Breast epithelium (tissue), 4 donors: ENCODE data around the gene NNMT. TPM values are rescaled to one million over a fixed set of nuclear protein-coding genes. Genes with fewer than 3 reads are reported as not detected.

Experiments used
- DNase-seq, 2 donors: peaks; one replicate each; pipeline ENCODE4 v3.0.0-alpha.2; 2019; ENCODE audit warnings: low spot score in 2 of 2
- H3K27ac ChIP-seq, 2 donors: fragments of 200-600 bp; sonication (generic) in 1 of 2; one replicate each; pipeline ENCODE4 v1.5.1; 2016 to 2019; ENCODE audit warnings: mild to moderate bottlenecking in 1 of 2
- H3K27me3 ChIP-seq, 2 donors: fragments of 200-600 bp; sonication (generic) in 1 of 2; one replicate each; pipeline versions ENCODE4 v1.5.1 to v1.6.0; 2017 to 2019; ENCODE audit warnings: control low read depth in 1 of 2, mild to moderate bottlenecking in 1 of 2
- H3K36me3 ChIP-seq: fragments of 200-600 bp; one replicate; pipeline ENCODE4 v1.5.1; 2019
- H3K4me1 ChIP-seq, 2 donors: fragments of 200-600 bp; sonication (generic); one replicate each; pipeline ENCODE4 v1.5.1; 2016 to 2019; ENCODE audit warnings: control low read depth in 1 of 2
- H3K4me3 ChIP-seq, 3 donors: fragments of 200-600 bp; sonication (generic); 1 replicate in 2 of 3; 2 replicates in 1 of 3; pipeline ENCODE4 v1.5.1; 2016 to 2019; ENCODE audit warnings: mild to moderate bottlenecking in 3 of 3, moderate library complexity in 2 of 3
- H3K9me3 ChIP-seq, 2 donors: fragments of 200-600 bp; sonication (generic) in 1 of 2; one replicate each; pipeline ENCODE4 v1.5.1; 2016 to 2019; ENCODE audit warnings: control low read depth in 1 of 2
- CTCF ChIP-seq, 3 donors: fragments of 450-650 bp; IDR thresholded peaks; one replicate each; pipeline ENCODE4 v1.5.1; 2016 to 2017; ENCODE audit warnings: antibody characterized with exemption in 3 of 3, mild to moderate bottlenecking in 3 of 3, moderate library complexity in 3 of 3
- POLR2A ChIP-seq: fragments of 450-650 bp; IDR thresholded peaks from one replicate; pipeline ENCODE4 v1.6.1; 2016; ENCODE audit warnings: antibody characterized with exemption, mild to moderate bottlenecking, moderate library complexity
- POLR2AphosphoS5 ChIP-seq, 3 donors: sonication (generic); formaldehyde crosslinking; IDR thresholded peaks; one replicate each; pipeline ENCODE4 v1.6.1; 2017; ENCODE audit warnings: antibody characterized with exemption in 3 of 3
- intact Hi-C: fragments of 100-400 bp; cut with DNase I; formaldehyde crosslinking; loops from one replicate; pipeline ENCODE4 v1.15.1; 2023; ENCODE audit warnings: low total_unique reads
- total RNA-seq, 3 donors: library from RNA; depleted of rRNA; stranded (reverse); fragments of >200 nt; gene quantifications; one replicate each; pipeline ENCODE4 v1.1.0, GENCODE V29; 2016

The NNMT gene
- total RNA-seq, 3 donors from 2014 or later: 987 to 2,750 (median 1,078) TPM

- peak overlapping the region; percentile 82 to 93 for H3K27ac ChIP-seq
- no peaks in the 10 kb centered on the region for H3K27me3 ChIP-seq
- peaks cover 7% of the 10 kb centered on the region for H3K36me3 ChIP-seq
- intact Hi-C loops: no loop called here
- no peak for TF ChIP-seq POLR2A
- peak; percentile 60 to 85 (median 70) for TF ChIP-seq POLR2AphosphoS5 (IDR thresholded peaks at IDR 0.05)
- H3K9me3 ChIP-seq: no peaks in the 10 kb centered on the region
- peaks cover 6 to 8% of the 10 kb centered on the region in 2 donors for H3K4me1 ChIP-seq
- peak; percentile 64 to 72 for DNase-seq
- H3K4me3 ChIP-seq: peak overlapping the region; percentile 26 to 67 (median 38)
These were observed 12.5 kb downstream of the NNMT start for GRCh38 chr11:114308689-114309089.

GRCh38 chr11:114309517-114309916, 13.3 kb downstream of the NNMT start:
- Histone ChIP-seq H3K4me3 (peak overlapping the region in 1 of 3 donors; percentile 67), H3K27me3 (no peaks in the 10 kb centered on the region), H3K9me3 (no peaks in the 10 kb centered on the region), H3K4me1 (peaks cover 6 to 8% of the 10 kb centered on the region in 2 donors), H3K36me3 (peaks cover 7% of the 10 kb centered on the region), H3K27ac (peak overlapping the region; percentile 82 to 93)
- TF ChIP-seq CTCF (IDR thresholded peaks at IDR 0.05): no peak
- TF ChIP-seq POLR2AphosphoS5 (IDR thresholded peaks at IDR 0.05): no peak
- no peak for TF ChIP-seq POLR2A
- DNase-seq: no peak
- intact Hi-C loops: no loop called here

- H3K27ac ChIP-seq: peak overlapping the region; percentile 71 to 82
- no peaks in the 10 kb centered on the region for H3K27me3 ChIP-seq
- H3K9me3 ChIP-seq: no peaks in the 10 kb centered on the region
- no peak for DNase-seq
- H3K4me3 ChIP-seq: peak overlapping the region in 1 of 3 donors; percentile 67
- intact Hi-C loops: no loop called here
- H3K4me1 ChIP-seq: peaks cover 6 to 8% of the 10 kb centered on the region in 2 donors
- H3K36me3 ChIP-seq: peaks cover 7% of the 10 kb centered on the region
- TF ChIP-seq POLR2AphosphoS5 (IDR thresholded peaks at IDR 0.05) (no peak), POLR2A (no peak), CTCF (IDR thresholded peaks at IDR 0.05) (no peak)
These were observed 13.9 kb downstream of the NNMT start for GRCh38 chr11:114310095-114310494.

GRCh38 chr11:114311946-114312345, 15.7 kb downstream of the NNMT start:
- DNase-seq: no peak
- intact Hi-C loops: no loop called here
- no peaks in the 10 kb centered on the region for H3K27me3 ChIP-seq
- H3K4me1 ChIP-seq: peaks cover 6 to 8% of the 10 kb centered on the region in 2 donors
- no peak for TF ChIP-seq CTCF (IDR thresholded peaks at IDR 0.05)
- no peak for TF ChIP-seq POLR2AphosphoS5 (IDR thresholded peaks at IDR 0.05)
- no peak for TF ChIP-seq POLR2A
- H3K4me3 ChIP-seq: peak overlapping the region in 1 of 3 donors; percentile 67
- H3K9me3 ChIP-seq: no peaks in the 10 kb centered on the region
- peak overlapping the region in 1 of 2 donors; percentile 59 for H3K27ac ChIP-seq
- peaks cover 7% of the 10 kb centered on the region for H3K36me3 ChIP-seq

- H3K36me3 ChIP-seq: peaks cover 7% of the 10 kb centered on the region
- intact Hi-C loops: no loop called here
- no peak for DNase-seq
- H3K4me3 ChIP-seq: peak overlapping the region in 1 of 3 donors; percentile 7
- TF ChIP-seq CTCF (IDR thresholded peaks at IDR 0.05): no peak
- no peak for TF ChIP-seq POLR2A
- no peak for TF ChIP-seq POLR2AphosphoS5 (IDR thresholded peaks at IDR 0.05)
- H3K4me1 ChIP-seq: peaks cover 4 to 7% of the 10 kb centered on the region in 2 donors
- H3K9me3 ChIP-seq: no peaks in the 10 kb centered on the region
- peak overlapping the region in 1 of 2 donors; percentile 23 for H3K27ac ChIP-seq
- no peaks in the 10 kb centered on the region for H3K27me3 ChIP-seq
These were observed 17.9 kb downstream of the NNMT start for GRCh38 chr11:114314096-114314495.
